Upper lobe of left lung (tissue), 6 donors: ENCODE data around the gene ITIH1. TPM values are rescaled to one million over a fixed set of nuclear protein-coding genes. Genes with fewer than 3 reads are reported as not detected.

Experiments used
- ATAC-seq, 2 donors: fragments of 200-7000 bp; cut with Tn5 transposase; one replicate each; pipeline ENCODE4 v1.9.1; 2022; ENCODE audit warnings: mild to moderate bottlenecking in 2 of 2, moderate library complexity in 2 of 2; ENCODE audit not compliant: low FRiP score in 2 of 2
- DNase-seq, 2 donors: peaks; one replicate each; pipeline ENCODE4 v3.0.0-alpha.2; 2019 to 2020
- H3K27ac ChIP-seq, 4 donors: fragments of 200-600 bp; sonication (generic); one replicate each; pipeline ENCODE4 v1.5.1; 2016 to 2019
- H3K27me3 ChIP-seq, 4 donors: fragments of 200-600 bp; sonication (generic); one replicate each; pipeline ENCODE4 v1.5.1; 2017 to 2019
- H3K36me3 ChIP-seq, 4 donors: fragments of 200-600 bp; sonication (generic); one replicate each; pipeline ENCODE4 v1.5.1; 2016 to 2019
- H3K4me1 ChIP-seq, 4 donors: fragments of 200-600 bp; sonication (generic); one replicate each; pipeline ENCODE4 v1.5.1; 2018 to 2019
- H3K4me3 ChIP-seq, 4 donors: fragments of 200-600 bp; sonication (generic); one replicate each; pipeline ENCODE4 v1.5.1; 2017 to 2019; ENCODE audit warnings: mild to moderate bottlenecking in 2 of 4, moderate library complexity in 1 of 4
- H3K9me3 ChIP-seq, 4 donors: fragments of 200-600 bp; sonication (generic); one replicate each; pipeline ENCODE4 v1.5.1; 2018 to 2019
- EP300 ChIP-seq, 4 donors: sonication (generic); formaldehyde crosslinking; IDR thresholded peaks; one replicate each; pipeline ENCODE4 v1.5.1; 2017; ENCODE audit warnings: antibody characterized with exemption in 4 of 4, control low read depth in 2 of 4
- POLR2A ChIP-seq, 4 donors: fragments of 450-650 bp; IDR thresholded peaks; one replicate each; pipeline ENCODE4 v1.5.1; 2016 to 2017; ENCODE audit warnings: antibody characterized with exemption in 4 of 4, mild to moderate bottlenecking in 2 of 4
- POLR2AphosphoS5 ChIP-seq, 2 donors: sonication (generic); formaldehyde crosslinking; IDR thresholded peaks; one replicate each; pipeline ENCODE4 v1.5.1; 2017; ENCODE audit warnings: antibody characterized with exemption in 2 of 2
- WGBS, 2 donors: methylation state at CpG; one replicate each; pipeline ENCODE4 v1.1.5; 2017 to 2018; 5-methylcytosine and 5-hydroxymethylcytosine counted together
- total RNA-seq, 6 donors: library from RNA; depleted of rRNA in 4 of 6; stranded (reverse); fragments of >200 nt in 4 of 6; gene quantifications; one replicate each; pipeline versions ENCODE4 v1.1.0 to v1.2.1, GENCODE V29; 2016 to 2021
- TF ChIP-seq, protein P1 (sequence below), 6 experiments: fragments of 450-650 bp in 4 of 6; fragments of 200-600 bp in 2 of 6; sonication (generic) in 2 of 6; IDR thresholded peaks; one replicate each; pipeline ENCODE4 v1.5.1; 2016 to 2019; ENCODE audit warnings: antibody characterized with exemption in 6 of 6
- donor health status: DM: no; HTN: no; CAD: no; lungs with moderate emphysema.
- donor health status: DM: no; HTN: yes; CAD: no; lungs with severe emphysema.

ITIH1 gene
- total RNA-seq, 6 donors from 2014 or later: 0.40 to 0.54 TPM; not detected in 4

DNA sequence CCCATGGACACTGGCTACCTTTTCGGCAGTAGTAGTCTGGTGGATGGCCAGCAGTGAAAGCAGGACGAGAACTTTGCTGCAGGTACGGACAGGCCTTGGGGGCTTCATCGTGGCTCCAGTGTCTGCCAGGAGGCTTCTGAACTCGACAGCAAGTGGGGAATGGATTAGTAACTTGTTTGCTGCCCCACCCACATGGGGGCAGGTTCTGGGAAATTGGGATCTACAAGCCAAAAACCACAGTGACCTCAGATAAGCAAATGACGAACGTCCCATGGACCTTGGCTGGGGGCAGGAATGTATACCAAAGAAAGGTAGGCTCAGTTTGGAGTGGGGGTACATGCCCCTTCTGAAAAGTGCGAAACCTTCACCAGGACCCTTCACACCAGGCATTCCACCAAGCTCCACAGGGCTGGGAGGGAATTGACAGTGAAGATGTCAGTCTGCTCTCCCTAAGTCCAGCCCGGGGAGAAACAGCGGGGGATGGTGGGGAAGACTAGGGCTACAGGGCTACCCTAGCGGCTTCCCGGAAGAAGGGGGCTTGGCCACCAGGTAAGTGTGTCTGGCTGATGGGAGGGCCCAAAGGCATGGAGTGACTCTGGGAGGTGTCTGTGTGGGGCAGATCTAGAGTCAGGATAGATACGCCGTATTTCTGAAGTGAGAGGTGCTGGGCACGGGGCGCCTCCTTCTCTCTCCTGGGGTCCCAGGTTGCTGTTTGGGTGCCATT is 53.3 kb downstream of the ITIH1 start, which contains the start of gene ITIH4:
TSS of gene ITIH4 (minus strand) at position 138 of the 724 bp plus-strand sequence. CDS start at position 108, 30 bp downstream.
- ATAC-seq (no peak), DNase-seq (no peak)
- H3K9me3 ChIP-seq: no peaks in the 10 kb centered on the region
- H3K4me1 ChIP-seq: peaks cover 0 to 5% (median 3%) of the 10 kb centered on the region in 4 donors
- H3K27me3 ChIP-seq: no peaks in the 10 kb centered on the region
- TF ChIP-seq, protein P1, sequence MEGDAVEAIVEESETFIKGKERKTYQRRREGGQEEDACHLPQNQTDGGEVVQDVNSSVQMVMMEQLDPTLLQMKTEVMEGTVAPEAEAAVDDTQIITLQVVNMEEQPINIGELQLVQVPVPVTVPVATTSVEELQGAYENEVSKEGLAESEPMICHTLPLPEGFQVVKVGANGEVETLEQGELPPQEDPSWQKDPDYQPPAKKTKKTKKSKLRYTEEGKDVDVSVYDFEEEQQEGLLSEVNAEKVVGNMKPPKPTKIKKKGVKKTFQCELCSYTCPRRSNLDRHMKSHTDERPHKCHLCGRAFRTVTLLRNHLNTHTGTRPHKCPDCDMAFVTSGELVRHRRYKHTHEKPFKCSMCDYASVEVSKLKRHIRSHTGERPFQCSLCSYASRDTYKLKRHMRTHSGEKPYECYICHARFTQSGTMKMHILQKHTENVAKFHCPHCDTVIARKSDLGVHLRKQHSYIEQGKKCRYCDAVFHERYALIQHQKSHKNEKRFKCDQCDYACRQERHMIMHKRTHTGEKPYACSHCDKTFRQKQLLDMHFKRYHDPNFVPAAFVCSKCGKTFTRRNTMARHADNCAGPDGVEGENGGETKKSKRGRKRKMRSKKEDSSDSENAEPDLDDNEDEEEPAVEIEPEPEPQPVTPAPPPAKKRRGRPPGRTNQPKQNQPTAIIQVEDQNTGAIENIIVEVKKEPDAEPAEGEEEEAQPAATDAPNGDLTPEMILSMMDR (IDR thresholded peaks at IDR 0.05): no peak
- TF ChIP-seq POLR2A (IDR thresholded peaks at IDR 0.05) (no peak), EP300 (IDR thresholded peaks at IDR 0.05) (no peak), POLR2AphosphoS5 (IDR thresholded peaks at IDR 0.05) (no peak)
- WGBS, 2 donors: 78 to 85% methylated on average over 16 of the region's 16 CpGs
- peak within 1 kb of the TSS in 1 of 4 donors; percentile 39 for H3K27ac ChIP-seq
- H3K36me3 ChIP-seq: peaks cover 0 to 4% (median 3%) of the 10 kb centered on the region in 4 donors
- H3K4me3 ChIP-seq: no peak within 1 kb of the TSS

DNA sequence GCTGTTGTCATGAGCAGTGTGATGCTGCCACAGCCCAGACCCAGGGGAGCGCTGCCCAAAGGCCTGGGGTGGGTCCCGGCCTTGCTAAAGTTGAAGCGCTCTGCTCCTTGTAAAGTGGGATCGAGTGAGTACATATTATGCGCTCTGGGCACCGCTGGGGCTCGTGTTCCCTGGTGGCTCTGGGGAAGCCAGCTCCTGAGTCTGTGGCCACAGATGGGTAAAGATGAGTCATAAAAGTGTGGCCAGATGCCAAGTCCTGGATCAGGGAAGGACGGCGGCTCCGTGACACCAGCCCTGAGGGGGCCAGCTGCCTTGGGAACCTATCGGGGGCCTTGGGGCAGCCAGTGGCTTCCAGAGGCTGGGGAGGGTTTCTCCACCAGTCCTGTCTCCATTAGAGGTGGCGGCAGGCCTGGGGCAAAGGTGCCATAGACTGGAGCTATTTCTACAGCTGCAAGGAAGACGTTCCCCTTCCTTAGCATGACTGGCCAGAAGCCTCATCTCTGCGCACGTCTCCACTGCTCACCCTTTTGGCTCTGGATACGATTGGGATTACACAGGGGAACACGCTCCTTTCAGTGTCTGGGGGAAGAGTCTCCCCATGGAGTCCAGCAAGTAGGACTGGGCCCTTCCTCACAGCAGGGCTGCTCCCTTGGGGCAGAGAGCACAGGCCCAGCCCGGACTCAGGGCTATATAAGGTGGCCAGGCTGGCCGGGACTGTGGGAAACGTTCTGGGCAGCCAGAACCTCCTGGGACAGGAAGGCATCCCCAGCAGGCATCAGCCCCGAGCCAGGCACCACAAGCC is 54.3 kb downstream of the ITIH1 start:
- no peak for TF ChIP-seq POLR2A (IDR thresholded peaks at IDR 0.05)
- TF ChIP-seq, protein P1 (IDR thresholded peaks at IDR 0.05): no peak
- no peak for TF ChIP-seq EP300 (IDR thresholded peaks at IDR 0.05)
- no peak for TF ChIP-seq POLR2AphosphoS5 (IDR thresholded peaks at IDR 0.05)
- H3K4me3 ChIP-seq: no peak overlapping the region
- peaks cover 0 to 12% (median 5%) of the 10 kb centered on the region in 4 donors for H3K36me3 ChIP-seq
- H3K27me3 ChIP-seq: no peaks in the 10 kb centered on the region
- H3K9me3 ChIP-seq: no peaks in the 10 kb centered on the region
- peak overlapping the region in 2 of 4 donors; percentile 39 to 48 for H3K27ac ChIP-seq
- H3K4me1 ChIP-seq: peaks cover 0 to 6% (median 3%) of the 10 kb centered on the region in 4 donors
- peak; percentile 41 to 62 for DNase-seq
- 67 to 71% methylated on average over 9 to 18 of the region's 21 CpGs for WGBS, 2 donors
- peak in 1 of 2 donors; percentile 47 for ATAC-seq

DNA sequence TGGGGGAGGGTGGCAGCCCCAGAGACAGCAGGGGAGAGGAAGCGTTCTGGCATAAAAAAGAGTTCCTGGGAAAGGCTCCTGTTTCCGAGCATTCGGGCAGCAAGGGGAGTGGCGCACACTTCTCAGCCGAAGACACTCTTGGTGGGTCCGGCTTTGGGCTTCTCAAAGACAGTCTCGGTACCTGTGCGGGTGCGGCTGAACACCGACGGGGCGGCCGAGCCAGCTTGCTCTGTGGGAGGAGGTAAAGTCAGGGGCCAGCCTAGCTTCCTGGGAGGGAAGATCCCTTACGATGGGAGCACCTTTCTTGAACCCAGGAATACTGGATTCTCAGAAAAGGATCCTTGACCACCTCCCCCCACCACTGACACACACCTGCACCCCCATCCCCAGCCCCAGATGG is 55.8 kb downstream of the ITIH1 start:
- H3K36me3 ChIP-seq: peaks cover 0 to 20% (median 8%) of the 10 kb centered on the region in 4 donors
- peak in 1 of 2 donors; percentile 66 for DNase-seq
- TF ChIP-seq POLR2AphosphoS5 (IDR thresholded peaks at IDR 0.05) (no peak), POLR2A (IDR thresholded peaks at IDR 0.05) (no peak), EP300 (IDR thresholded peaks at IDR 0.05) (no peak)
- TF ChIP-seq, protein P1 (IDR thresholded peaks at IDR 0.05): no peak
- no peak overlapping the region for H3K27ac ChIP-seq
- WGBS, 2 donors: 94 to 96% methylated on average over 13 to 14 of the region's 14 CpGs
- no peaks in the 10 kb centered on the region for H3K9me3 ChIP-seq
- ATAC-seq: no peak
- H3K27me3 ChIP-seq: no peaks in the 10 kb centered on the region
- no peak overlapping the region for H3K4me3 ChIP-seq
- H3K4me1 ChIP-seq: peaks cover 0 to 6% (median 3%) of the 10 kb centered on the region in 4 donors

DNA sequence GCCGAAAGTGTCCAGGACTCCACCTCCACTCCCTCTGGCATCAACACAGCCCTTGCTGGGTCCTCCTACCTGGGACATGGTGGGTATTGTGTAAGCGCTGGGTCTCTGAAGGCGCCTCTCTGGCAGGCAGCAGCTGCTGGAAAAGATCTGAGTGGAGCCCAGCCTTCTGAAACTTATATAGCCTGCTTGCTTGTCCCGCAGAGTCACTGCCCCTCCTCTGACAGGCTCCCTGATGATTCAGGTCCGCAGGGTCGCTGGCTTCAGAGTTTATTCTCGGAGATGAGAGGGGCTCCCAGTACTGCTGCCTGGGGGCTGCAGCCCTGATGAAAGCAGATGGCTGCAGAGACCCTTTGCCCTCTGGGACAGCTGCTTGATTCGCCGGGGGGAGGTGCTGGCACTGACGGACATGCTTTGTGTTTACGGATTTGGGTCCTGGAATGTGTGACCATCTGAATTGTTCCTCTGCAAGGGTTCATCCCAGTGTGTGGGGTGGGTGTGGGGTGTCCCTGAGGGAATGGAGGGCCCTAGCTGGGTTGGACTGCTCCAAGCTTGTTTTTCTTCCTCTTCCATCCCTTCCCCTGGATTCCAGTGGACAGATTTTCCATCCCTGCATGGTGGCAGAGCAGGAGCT is 57.6 kb downstream of the ITIH1 start, which contains the start of gene MUSTN1:
TSS of gene MUSTN1 (minus strand) at position 149 of the 631 bp plus-strand sequence. CDS start at position 78, 71 bp downstream.
- Histone ChIP-seq H3K27ac (peak within 1 kb of the TSS in 2 of 4 donors; percentile 3 to 33), H3K4me1 (peaks cover 0 to 6% (median 3%) of the 10 kb centered on the region in 4 donors), H3K27me3 (no peaks in the 10 kb centered on the region), H3K4me3 (peak within 1 kb of the TSS in 1 of 4 donors; percentile 10), H3K9me3 (no peaks in the 10 kb centered on the region), H3K36me3 (peaks cover 0 to 37% (median 15%) of the 10 kb centered on the region in 4 donors)
- no peak for DNase-seq
- ATAC-seq: no peak
- WGBS, 2 donors: 75 to 83% methylated on average over 6 to 11 of the region's 11 CpGs
- no peak for TF ChIP-seq POLR2A (IDR thresholded peaks at IDR 0.05)
- no peak for TF ChIP-seq EP300 (IDR thresholded peaks at IDR 0.05)
- no peak for TF ChIP-seq POLR2AphosphoS5 (IDR thresholded peaks at IDR 0.05)
- TF ChIP-seq, protein P1 (IDR thresholded peaks at IDR 0.05): no peak
